ENCODE measurements around the gene MCTP1. TPM values are rescaled to one million over a fixed set of nuclear protein-coding genes. Genes with fewer than 3 reads are reported as not detected.

Gene MCTP1
- total and polyA plus RNA-seq, 9 of the 15 experiments (the other 6 are each of a cell fraction or from before 2014, with no cell fraction given), result 0.04 to 0.93 (median 0.06) TPM; not detected in 4

DNA sequence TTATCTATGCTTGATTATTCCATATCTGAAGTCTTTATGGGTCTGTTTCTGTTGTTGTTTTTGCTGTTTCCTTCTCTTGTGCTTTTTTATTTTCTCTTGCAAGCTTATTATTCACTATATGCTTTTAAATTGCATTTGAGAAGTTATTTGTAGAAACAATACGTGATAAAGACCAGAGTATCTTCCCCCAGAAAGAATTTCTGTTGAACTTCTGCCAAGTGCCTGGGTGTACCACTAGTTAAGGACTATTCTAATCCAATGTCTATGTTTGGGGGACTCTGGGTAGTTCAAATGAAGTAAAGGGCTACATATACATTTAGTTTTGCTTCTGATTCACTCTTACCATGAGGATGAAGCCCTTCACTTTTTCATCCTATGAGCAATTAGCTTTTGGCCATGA, 612.1 kb downstream of the MCTP1 start:
- no peak overlapping the region for H3K4me2 ChIP-seq (ENCODE audit: insufficient read depth, low read length)
- H3K79me2 ChIP-seq (ENCODE audit: control insufficient read depth, insufficient read depth, low read length), result no peaks in the 10 kb centered on the region
- H3K4me3 ChIP-seq, result no peak overlapping the region
- FAIRE-seq (no peak), DNase-seq (ENCODE audit: extremely low read depth in 1 of 4, low spot score in 3 of 4) (no peak), ATAC-seq (no peak)
- no peak overlapping the region for H2AFZ ChIP-seq (ENCODE audit: low read depth, low read length)
- no peak overlapping the region for H3K27ac ChIP-seq (ENCODE audit: extremely low read depth, low read depth, low read length)
- no peaks in the 10 kb centered on the region for H3K9me1 ChIP-seq (ENCODE audit: control insufficient read depth, insufficient read depth, low read length)
- in situ Hi-C loops (cut with MboI), result no loop called here
- POLR2A ChIA-PET, result interaction anchor here (0.6 to 1.0 kb wide), 2 partner anchors 29 to 54 kb away, joined by 3 read pairs; partner anchors contain the start of genes KIAA0825 and SLF1
- peaks cover 11% of the 10 kb centered on the region; the same call in 2 of the 3 replicates for H3K36me3 ChIP-seq (ENCODE audit: control insufficient read depth, insufficient read depth, low read length)
- no TSS peak for BruUV-seq (replicated peaks)
- no peaks in the 10 kb centered on the region for H3K4me1 ChIP-seq (replicated peaks in 1 of 2; ENCODE audit: control insufficient read depth in 2 of 2, insufficient read depth in 2 of 2, low read length in 2 of 2)
- no peaks in the 10 kb centered on the region for H3K27me3 ChIP-seq (ENCODE audit: control insufficient read depth in 2 of 2, insufficient read depth in 2 of 2, low read length in 2 of 2)
- intact Hi-C loops (cut with micrococcal nuclease), result no loop called here
- TF ChIP-seq KAT7 (CRISPR knock-in tag; IDR thresholded peaks at IDR 0.05; ENCODE audit: borderline replicate concordance) (no peak), ZNF764 (CRISPR knock-in tag; IDR thresholded peaks at IDR 0.05; ENCODE audit: low read depth) (no peak), PRPF4 (IDR thresholded peaks at IDR 0.05; ENCODE audit: insufficient read depth, low read depth, low read length, poor library complexity, severe bottlenecking) (no peak)
- TF ChIP-seq, protein P1, sequence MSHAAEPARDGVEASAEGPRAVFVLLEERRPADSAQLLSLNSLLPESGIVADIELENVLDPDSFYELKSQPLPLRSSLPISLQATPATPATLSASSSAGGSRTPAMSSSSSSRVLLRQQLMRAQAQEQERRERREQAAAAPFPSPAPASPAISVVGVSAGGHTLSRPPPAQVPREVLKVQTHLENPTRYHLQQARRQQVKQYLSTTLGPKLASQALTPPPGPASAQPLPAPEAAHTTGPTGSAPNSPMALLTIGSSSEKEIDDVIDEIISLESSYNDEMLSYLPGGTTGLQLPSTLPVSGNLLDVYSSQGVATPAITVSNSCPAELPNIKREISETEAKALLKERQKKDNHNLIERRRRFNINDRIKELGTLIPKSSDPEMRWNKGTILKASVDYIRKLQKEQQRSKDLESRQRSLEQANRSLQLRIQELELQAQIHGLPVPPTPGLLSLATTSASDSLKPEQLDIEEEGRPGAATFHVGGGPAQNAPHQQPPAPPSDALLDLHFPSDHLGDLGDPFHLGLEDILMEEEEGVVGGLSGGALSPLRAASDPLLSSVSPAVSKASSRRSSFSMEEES (CRISPR knock-in tag; IDR thresholded peaks at IDR 0.05), result no peak
- 50% methylated on average over 1 of the region's 1 CpG for WGBS (ENCODE audit: insufficient coverage, low coverage, missing lambda C conversion rate)
- CTCF ChIA-PET (ENCODE audit: low intra/inter-chr PET ratio), result no interaction called here
- H3K9ac ChIP-seq (ENCODE audit: insufficient read depth in 1 of 2, low read depth in 2 of 2, low read length in 2 of 2), result no peak overlapping the region
- no peaks in the 10 kb centered on the region for H4K20me1 ChIP-seq (replicated peaks; ENCODE audit: control insufficient read depth, insufficient read depth, low read length)
- H3K9me3 ChIP-seq (replicated peaks; ENCODE audit: control insufficient read depth, insufficient read depth, low read depth, low read length), result no peaks in the 10 kb centered on the region
